Tibial nerve (tissue), 4 donors: ENCODE data around the gene BCL7A. TPM values are rescaled to one million over a fixed set of nuclear protein-coding genes. Genes with fewer than 3 reads are reported as not detected.
"Not testable (repeated sequence)": the region's sequence is repeated elsewhere in the genome, so short reads cannot be mapped to it uniquely, and the experiment has no call there.

ENCODE experiments used
- DNase-seq, 2 donors: peaks; one replicate each; pipeline ENCODE4 v3.0.0-alpha.2; 2019; ENCODE audit warnings: low spot score in 2 of 2
- H3K27ac ChIP-seq, 4 donors: fragments of 200-600 bp; sonication (generic) in 3 of 4; one replicate each; pipeline ENCODE4 v1.5.1; 2017 to 2019; ENCODE audit warnings: mild to moderate bottlenecking in 1 of 4
- H3K27me3 ChIP-seq, 2 donors: fragments of 200-600 bp; sonication (generic) in 1 of 2; one replicate each; pipeline versions ENCODE4 v1.5.1 to v1.6.0; 2017 to 2019
- H3K36me3 ChIP-seq, 3 donors: fragments of 200-600 bp; sonication (generic); one replicate each; pipeline ENCODE4 v1.5.1; 2018 to 2019
- H3K4me1 ChIP-seq, 4 donors: fragments of 200-600 bp; sonication (generic) in 3 of 4; one replicate each; pipeline ENCODE4 v1.5.1; 2017 to 2019
- H3K4me3 ChIP-seq, 4 donors: fragments of 200-600 bp; sonication (generic) in 3 of 4; one replicate each; pipeline ENCODE4 v1.5.1; 2017 to 2019; ENCODE audit warnings: mild to moderate bottlenecking in 1 of 4, moderate library complexity in 1 of 4
- H3K9me3 ChIP-seq, 4 donors: fragments of 200-600 bp; sonication (generic) in 3 of 4; one replicate each; pipeline ENCODE4 v1.5.1; 2017 to 2019
- CTCF ChIP-seq, 5 experiments: fragments of 200-600 bp in 3 of 5; fragments of 450-650 bp in 2 of 5; sonication (generic) in 3 of 5; IDR thresholded peaks; one replicate each; pipeline ENCODE4 v1.5.1; 2016 to 2019; ENCODE audit warnings: antibody characterized with exemption in 5 of 5, mild to moderate bottlenecking in 3 of 5, moderate library complexity in 2 of 5
- EP300 ChIP-seq, 2 donors: sonication (generic); formaldehyde crosslinking; IDR thresholded peaks; one replicate each; pipeline ENCODE4 v1.6.1; 2017; ENCODE audit warnings: antibody characterized with exemption in 2 of 2, mild to moderate bottlenecking in 1 of 2
- POLR2A ChIP-seq, 2 donors: fragments of 450-650 bp; IDR thresholded peaks; one replicate each; pipeline ENCODE4 v1.6.1; 2017; ENCODE audit warnings: antibody characterized with exemption in 2 of 2, mild to moderate bottlenecking in 2 of 2, moderate library complexity in 2 of 2
- WGBS, 2 donors: methylation state at CpG; one replicate each; pipeline ENCODE4 v1.1.5; 2018; 5-methylcytosine and 5-hydroxymethylcytosine counted together
- total RNA-seq, 4 donors: library from RNA; depleted of rRNA; stranded (reverse); fragments of >200 nt; gene quantifications; one replicate each; pipeline ENCODE4 v1.1.0, GENCODE V29; 2016

Gene BCL7A
- total RNA-seq, 4 donors from 2014 or later = 2.4 to 10.7 (median 5.1) TPM

GRCh38 chr12:122031342-122032216 lies 9.9 kb downstream of the BCL7A start:
- H3K27me3 ChIP-seq = no peaks in the 10 kb centered on the region
- H3K4me1 ChIP-seq = peaks cover 0 to 6% (median 0%) of the 10 kb centered on the region in 4 donors
- TF ChIP-seq POLR2A (IDR thresholded peaks at IDR 0.05) (no peak), CTCF (IDR thresholded peaks at IDR 0.05) (peak; percentile 37 to 58 (median 52))
- DNase-seq = peak in 1 of 2 donors; percentile 20
- no peaks in the 10 kb centered on the region for H3K9me3 ChIP-seq
- H3K4me3 ChIP-seq = no peak overlapping the region
- 63 to 73% methylated on average over 14 to 21 of the region's 21 CpGs for WGBS, 2 donors
- H3K36me3 ChIP-seq = peaks cover 0 to 19% (median 0%) of the 10 kb centered on the region in 3 donors
- no peak overlapping the region for H3K27ac ChIP-seq

GRCh38 chr12:122032580-122032979 lies 10.9 kb downstream of the BCL7A start:
- no peak for DNase-seq
- peaks cover 0 to 29% (median 0%) of the 10 kb centered on the region in 3 donors for H3K36me3 ChIP-seq
- H3K4me1 ChIP-seq = peaks cover 0 to 6% (median 0%) of the 10 kb centered on the region in 4 donors
- 92 to 95% methylated on average over 11 of the region's 11 CpGs for WGBS, 2 donors
- H3K27ac ChIP-seq = no peak overlapping the region
- H3K9me3 ChIP-seq = no peaks in the 10 kb centered on the region
- H3K27me3 ChIP-seq = no peaks in the 10 kb centered on the region
- no peak overlapping the region for H3K4me3 ChIP-seq
- no peak for TF ChIP-seq CTCF (IDR thresholded peaks at IDR 0.05)
- no peak for TF ChIP-seq POLR2A (IDR thresholded peaks at IDR 0.05)
- TF ChIP-seq EP300 (IDR thresholded peaks at IDR 0.05) = no peak

GRCh38 chr12:122035292-122035691 lies 13.6 kb downstream of the BCL7A start:
- no peak for TF ChIP-seq EP300 (IDR thresholded peaks at IDR 0.05)
- DNase-seq = no peak
- Histone ChIP-seq H3K36me3 (peaks cover 0 to 43% (median 0%) of the 10 kb centered on the region in 3 donors), H3K4me1 (no peaks in the 10 kb centered on the region), H3K27ac (no peak overlapping the region), H3K4me3 (no peak overlapping the region), H3K27me3 (no peaks in the 10 kb centered on the region), H3K9me3 (no peaks in the 10 kb centered on the region)
- 72 to 88% methylated on average over 8 of the region's 8 CpGs for WGBS, 2 donors

- Histone ChIP-seq H3K4me1 (no peaks in the 10 kb centered on the region), H3K9me3 (no peaks in the 10 kb centered on the region), H3K36me3 (peaks cover 0 to 47% (median 0%) of the 10 kb centered on the region in 3 donors), H3K27ac (no peak overlapping the region), H3K4me3 (no peak overlapping the region), H3K27me3 (no peaks in the 10 kb centered on the region)
- no peak for TF ChIP-seq POLR2A (IDR thresholded peaks at IDR 0.05)
- no peak for TF ChIP-seq CTCF (IDR thresholded peaks at IDR 0.05)
- TF ChIP-seq EP300 (IDR thresholded peaks at IDR 0.05) = no peak
- no peak for DNase-seq
- WGBS, 2 donors = 92 to 93% methylated on average over 6 of the region's 6 CpGs
These were observed 14.5 kb downstream of the BCL7A start for GRCh38 chr12:122036153-122036552.

GRCh38 chr12:122040579-122041386 lies 19.1 kb downstream of the BCL7A start:
- H3K9me3 ChIP-seq = peaks cover 0 to 3% (median 0%) of the 10 kb centered on the region in 4 donors
- TF ChIP-seq EP300 (IDR thresholded peaks at IDR 0.05) = no peak
- no peak for TF ChIP-seq CTCF (IDR thresholded peaks at IDR 0.05)
- TF ChIP-seq POLR2A (IDR thresholded peaks at IDR 0.05) = no peak
- no peak overlapping the region for H3K4me3 ChIP-seq
- H3K4me1 ChIP-seq = no peaks in the 10 kb centered on the region
- H3K36me3 ChIP-seq = peaks cover 0 to 73% (median 0%) of the 10 kb centered on the region in 3 donors
- 80 to 84% methylated on average over 21 of the region's 21 CpGs for WGBS, 2 donors
- H3K27ac ChIP-seq = peak overlapping the region in 1 of 4 donors; percentile 34
- DNase-seq = no peak
- H3K27me3 ChIP-seq = no peaks in the 10 kb centered on the region

- H3K36me3 ChIP-seq = peaks cover 0 to 73% (median 0%) of the 10 kb centered on the region in 3 donors
- H3K27ac ChIP-seq = not testable (repeated sequence)
These were observed 19.8 kb downstream of the BCL7A start for GRCh38 chr12:122041458-122041857.

More at GRCh38 chr12:122041458-122041857, 19.8 kb downstream of the BCL7A start:
- 89 to 97% methylated on average over 3 of the region's 3 CpGs for WGBS, 2 donors
- not testable (repeated sequence) for DNase-seq, H3K27me3 ChIP-seq, H3K9me3 ChIP-seq, H3K4me3 ChIP-seq, H3K4me1 ChIP-seq
